HG02938 (cell line): ENCODE data around the gene TEX12.

ENCODE experiments used
- ATAC-seq: cut with Tn5 transposase; IDR thresholded peaks from one replicate; pipeline ENCODE4 v1.9.1; 2021; ENCODE audit warnings: mild to moderate bottlenecking, moderate library complexity; ENCODE audit not compliant: unreplicated experiment

TEX12 gene

DNA sequence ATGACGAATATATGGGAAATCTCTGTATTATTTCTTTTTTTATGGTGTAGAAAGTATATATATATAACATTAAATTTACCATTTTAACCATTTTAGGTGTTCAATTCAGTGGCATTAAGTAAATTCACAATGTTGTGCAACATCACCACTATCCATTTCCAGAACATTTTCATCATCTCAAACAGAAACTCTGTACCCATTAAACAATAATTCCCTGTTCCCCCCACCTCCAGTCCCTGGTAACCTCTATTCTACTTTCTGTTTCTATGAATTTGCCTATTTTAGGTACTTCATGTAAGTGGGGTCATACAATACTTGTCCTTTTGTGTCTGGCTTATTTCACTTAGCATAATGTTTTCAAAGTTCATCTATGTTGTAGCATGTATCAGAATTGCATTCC lies 43.7 kb downstream of the TEX12 start:
- no peak for ATAC-seq

DNA sequence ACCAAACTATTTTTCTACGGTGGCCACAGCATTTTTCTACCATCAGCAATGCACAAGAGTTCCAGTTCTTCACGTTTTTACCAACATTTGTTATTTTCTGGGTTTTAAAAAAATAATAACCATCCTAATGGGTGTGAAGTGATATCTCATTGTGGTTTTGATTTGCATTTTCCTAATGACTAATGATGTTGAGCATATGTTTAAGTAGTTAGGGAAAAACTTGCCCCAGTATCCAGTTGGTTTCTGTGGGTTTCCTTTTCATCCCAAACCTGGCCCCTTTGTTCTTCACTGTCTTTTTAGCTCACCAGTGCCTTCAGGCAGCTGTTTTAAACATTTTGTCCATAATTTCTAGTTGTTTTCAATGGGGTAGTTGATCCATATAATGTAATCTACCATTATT lies 44.4 kb downstream of the TEX12 start:
- no peak for ATAC-seq

DNA sequence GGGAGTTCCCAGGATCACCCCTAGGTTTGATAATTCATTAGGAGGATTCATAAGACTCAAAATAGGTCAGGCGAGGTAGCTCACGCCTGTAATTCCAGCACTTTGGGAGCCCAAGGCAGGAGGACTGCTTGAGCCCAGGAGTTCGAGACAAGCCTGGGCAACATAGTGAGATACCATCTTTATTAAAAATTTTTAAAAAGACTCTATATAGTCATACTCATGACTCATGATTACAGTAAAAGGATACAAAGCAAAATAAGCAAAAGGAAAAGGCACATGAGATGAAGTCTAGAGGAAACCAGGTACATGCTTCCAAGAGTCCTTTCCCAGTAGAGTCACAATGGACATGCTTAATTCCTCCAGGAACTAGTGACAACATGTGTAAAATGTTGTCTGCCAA lies 45.1 kb downstream of the TEX12 start:
- ATAC-seq, result no peak

DNA sequence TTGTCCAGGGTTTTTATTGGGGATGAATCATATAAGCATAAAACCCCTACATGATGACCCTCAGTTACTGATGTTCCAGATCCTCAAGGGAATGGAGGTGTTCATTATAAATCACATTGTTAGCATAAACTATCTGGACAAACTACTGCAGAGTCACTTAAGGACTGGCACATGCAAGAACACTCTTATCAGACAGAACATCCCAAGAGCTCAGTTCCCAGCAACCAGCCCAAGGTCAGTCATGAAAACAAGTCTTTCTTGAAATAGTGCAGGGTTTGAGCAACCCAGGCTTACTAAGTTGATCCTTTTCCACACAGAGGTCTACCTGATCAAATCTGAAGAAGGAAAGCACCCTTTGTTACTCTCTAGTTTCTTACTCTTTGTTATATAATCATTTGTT lies 45.5 kb downstream of the TEX12 start:
- ATAC-seq, result no peak

DNA sequence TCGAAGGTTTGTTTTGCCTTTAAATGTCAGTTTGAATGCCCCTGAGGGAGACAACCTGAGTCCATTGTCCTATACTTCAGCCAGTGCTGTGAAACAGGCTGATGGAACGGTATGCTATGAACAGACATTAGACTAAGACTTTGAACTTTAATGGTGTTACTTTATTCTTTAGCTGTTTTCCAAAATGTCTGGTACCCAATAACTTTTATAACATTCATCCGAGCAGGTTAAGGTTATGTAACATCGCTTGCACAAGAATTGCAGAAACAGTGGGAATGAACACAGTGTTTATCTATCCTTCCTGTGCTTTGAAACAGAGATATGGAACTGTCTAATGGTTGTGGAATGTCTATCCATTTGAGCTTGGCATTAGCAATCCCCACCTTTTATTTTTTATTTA lies 46.6 kb downstream of the TEX12 start:
- no peak for ATAC-seq

DNA sequence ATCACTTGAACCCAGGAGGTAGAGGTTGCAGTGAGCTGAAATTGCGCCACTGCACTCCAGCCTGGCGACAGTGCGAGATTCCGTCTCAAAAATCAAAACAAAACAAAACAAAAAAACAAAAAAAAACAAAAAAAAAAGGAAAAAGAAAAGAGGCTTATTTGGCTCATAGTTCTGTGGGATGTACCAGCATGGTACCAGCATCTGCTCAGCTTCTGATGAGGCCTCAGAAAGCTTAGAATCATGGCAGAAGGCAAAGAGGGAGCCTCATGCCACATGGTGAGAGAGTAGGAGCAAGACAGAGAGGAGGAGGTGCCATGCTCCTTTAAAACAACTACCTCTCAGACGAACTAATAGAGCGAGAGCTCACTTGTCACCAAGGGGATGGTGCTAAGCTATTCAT lies 48.4 kb downstream of the TEX12 start:
- ATAC-seq, result no peak

DNA sequence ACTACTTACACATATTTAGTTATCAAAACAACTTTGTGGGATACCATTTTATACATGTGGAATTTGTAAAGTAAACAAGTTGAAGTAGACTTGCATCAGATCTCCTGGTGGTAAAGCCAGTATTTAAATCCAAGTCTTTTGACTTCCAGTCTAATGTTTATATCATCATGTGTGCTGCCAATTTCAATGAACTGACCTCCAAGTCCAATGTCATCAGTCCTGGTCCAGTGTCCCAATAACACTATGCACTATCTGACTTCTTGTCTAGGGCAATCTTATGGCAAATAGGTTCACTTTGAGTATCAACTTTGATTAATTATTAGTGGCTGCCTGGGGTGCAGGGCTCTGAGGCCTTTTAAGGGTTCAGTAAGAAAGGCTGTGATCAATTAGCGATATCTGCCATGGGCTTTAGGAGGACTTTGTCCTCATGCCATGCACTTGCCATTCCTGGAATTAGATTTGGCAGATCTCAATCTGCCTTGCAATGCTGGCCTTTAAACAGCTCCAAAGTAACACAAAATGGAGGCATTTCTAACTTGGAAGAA lies 49.5 kb downstream of the TEX12 start:
- ATAC-seq, result no peak

DNA sequence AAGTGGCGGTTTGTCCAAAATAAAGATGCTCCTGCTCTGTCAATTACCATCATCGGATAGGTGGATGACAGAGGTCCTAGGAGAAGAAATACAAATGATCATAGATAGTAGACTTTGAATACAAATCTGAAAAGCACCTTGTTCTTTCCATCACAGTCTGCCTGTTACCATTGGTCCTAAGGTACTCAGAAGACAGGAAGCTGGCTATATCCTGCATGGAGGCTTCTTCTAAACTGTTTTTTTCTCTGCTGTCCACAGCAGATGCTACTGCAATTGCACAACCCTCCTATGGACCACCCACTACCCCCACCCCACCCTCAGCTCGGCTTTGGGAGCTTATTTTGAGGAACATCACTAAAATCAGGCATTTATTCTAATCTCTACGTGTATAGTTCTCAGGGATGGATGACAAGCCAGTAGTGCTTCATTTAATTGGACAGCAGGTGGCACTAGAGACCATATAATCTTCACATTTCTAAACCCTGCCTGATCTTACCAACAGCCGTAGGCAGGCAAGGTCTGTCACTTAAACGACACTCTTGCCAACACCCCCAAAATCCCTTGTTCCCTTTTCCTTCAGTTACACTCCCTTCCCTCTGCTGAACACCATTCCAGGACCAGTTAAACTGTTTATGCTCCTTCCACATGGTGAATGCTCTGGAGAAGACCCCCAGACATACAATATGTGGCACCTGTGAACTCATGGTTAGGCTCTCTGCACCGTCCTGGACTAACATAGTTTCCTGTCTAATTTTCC lies 52.5 kb downstream of the TEX12 start:
- peak; percentile 97 for ATAC-seq

DNA sequence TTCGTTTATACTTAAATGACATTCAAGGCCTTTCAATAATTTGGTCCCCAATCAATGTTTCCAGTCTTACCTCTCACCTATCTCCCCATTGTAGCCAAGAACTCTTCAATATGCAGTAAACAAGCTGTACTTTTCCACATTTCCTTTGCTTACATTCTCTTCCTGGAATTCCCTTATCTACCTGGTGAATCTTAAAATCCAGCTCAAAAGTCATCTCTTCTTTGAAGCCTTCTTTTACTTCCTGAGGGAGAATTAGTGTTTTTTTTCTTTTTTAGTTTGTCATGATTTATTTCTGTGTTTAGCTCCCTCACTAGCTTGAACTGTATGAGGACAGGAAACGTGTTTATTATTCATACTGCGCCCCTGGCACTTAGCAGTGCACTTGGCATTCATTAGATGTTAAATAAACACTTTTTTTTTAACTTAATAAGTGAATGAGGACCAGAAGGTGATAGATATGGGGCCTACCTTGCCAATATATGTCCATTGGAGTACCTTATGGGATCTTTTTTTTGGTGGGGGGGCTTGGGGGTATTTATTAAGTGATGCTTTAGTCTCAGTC lies 54.2 kb downstream of the TEX12 start:
- no peak for ATAC-seq
